Activated T-cell treated with anti-CD3 and anti-CD28 coated beads, Interleukin-2, amount 50 U/mL, for 72 hours (primary cell): ENCODE results near the gene BSCL2. TPM values are rescaled to one million over a fixed set of nuclear protein-coding genes. Genes with fewer than 3 reads are reported as not detected.
A peak's percentile ranks its signal among the peaks of the same experiment; 100 is the strongest.
"Not testable (repeated sequence)": the region's sequence is repeated elsewhere in the genome, so short reads cannot be mapped to it uniquely, and the experiment has no call there.

ENCODE experiments used
- ATAC-seq, 2 donors: fragments of 150-1000 bp; cut with Tn5 transposase; replicated peaks in 1 of 2; 2 replicates each; pipeline ENCODE4 v1.10.0; 2021; ENCODE audit warnings: moderate library complexity in 2 of 2, mild to moderate bottlenecking in 1 of 2
- DNase-seq, 2 donors: peaks; one replicate each; pipeline ENCODE4 v3.0.0; 2021 to 2022; ENCODE audit warnings: mixed read lengths in 1 of 2
- H3K27ac Mint-ChIP-seq: one replicate; pipeline ENCODE4 v1.8.0; 2022; ENCODE audit warnings: mild to moderate bottlenecking, moderate library complexity, mixed read lengths
- H3K27me3 Mint-ChIP-seq: one replicate; pipeline ENCODE4 v1.8.0; 2022; ENCODE audit warnings: low read depth, mixed read lengths
- H3K36me3 Mint-ChIP-seq, 2 donors: one replicate each; pipeline ENCODE4 v1.8.0; 2022; ENCODE audit warnings: mixed read lengths in 2 of 2, mild to moderate bottlenecking in 1 of 2; ENCODE audit not compliant: insufficient read depth in 2 of 2
- H3K4me1 Mint-ChIP-seq: one replicate; pipeline ENCODE4 v1.8.0; 2022; ENCODE audit warnings: low read depth, mixed read lengths
- H3K4me3 Mint-ChIP-seq, 2 donors: one replicate each; pipeline ENCODE4 v1.8.0; 2022; ENCODE audit warnings: mild to moderate bottlenecking in 2 of 2, mixed read lengths in 2 of 2, moderate library complexity in 2 of 2
- H3K9me3 Mint-ChIP-seq, 2 donors: one replicate each; pipeline ENCODE4 v1.8.0; 2022; ENCODE audit warnings: mixed read lengths in 2 of 2
- total RNA-seq, 2 donors: library from RNA; stranded (reverse); gene quantifications; one replicate each; pipeline ENCODE4 v1.2.3, GENCODE V29; 2022

Gene BSCL2
- total RNA-seq, 2 donors from 2014 or later = 38.4 to 40.7 TPM

DNA sequence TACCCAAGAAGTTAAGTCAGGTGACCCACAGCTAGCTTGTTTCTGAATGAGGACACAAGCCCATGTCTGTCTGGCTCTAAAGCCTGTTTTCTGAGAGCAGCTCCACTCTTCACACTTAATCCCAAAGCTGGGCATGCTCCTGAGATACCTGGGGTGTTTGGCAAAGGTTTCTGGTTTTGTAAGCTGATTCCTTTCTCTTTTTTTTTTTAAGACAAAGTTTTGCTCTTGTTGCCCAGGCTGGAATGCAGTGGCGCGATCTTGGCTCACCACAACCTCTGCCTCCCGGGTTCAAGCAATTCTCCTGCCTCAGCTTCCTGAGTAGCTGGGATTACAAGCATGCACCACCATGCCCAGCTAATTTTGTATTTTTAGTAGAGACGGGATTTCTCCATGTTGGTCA lies 13.6 kb downstream of the BSCL2 start:
- not testable (repeated sequence) for ATAC-seq

DNA sequence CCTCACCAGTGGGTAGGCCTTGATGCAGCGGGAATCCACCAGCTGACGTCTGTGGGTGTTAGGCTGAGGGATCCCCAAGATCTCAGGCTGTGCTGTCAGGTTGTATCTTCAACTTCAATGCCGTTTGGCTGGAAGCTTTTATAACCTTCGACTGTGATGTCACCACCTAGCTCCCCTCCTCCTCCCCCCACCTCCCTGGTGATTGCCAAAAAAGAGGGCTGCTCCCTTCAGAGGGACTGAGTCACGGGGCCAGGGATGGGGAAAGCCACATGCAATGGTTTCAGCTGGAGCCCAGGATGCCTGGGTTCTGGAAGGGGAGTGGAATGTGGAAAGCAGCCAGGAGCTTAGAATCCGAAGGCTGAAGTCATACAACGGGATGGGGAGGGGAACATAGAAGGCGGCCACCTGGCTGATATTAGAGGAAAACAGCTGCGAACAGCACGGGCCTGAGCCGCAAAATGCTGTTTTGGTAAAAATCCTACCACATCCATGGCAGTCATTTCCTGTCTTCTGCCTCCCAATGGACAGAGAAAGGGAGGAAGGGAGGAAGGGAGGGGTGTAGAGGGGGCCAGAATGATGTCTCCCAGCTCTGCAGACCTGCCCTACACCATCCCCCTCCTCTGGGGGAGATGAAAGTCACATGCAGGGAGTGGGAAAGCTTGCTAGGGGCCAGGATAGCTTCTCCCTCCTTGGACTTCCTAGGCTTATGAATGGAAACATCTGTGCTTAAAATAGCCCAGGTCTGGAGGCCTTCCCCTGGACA lies 17.6 kb downstream of the BSCL2 start, which contains the start of gene LRRN4CL:
LRRN4CL (minus strand) TSS at position 110 of the 763 bp plus-strand sequence. CDS start 1,022 bp downstream, outside the sequence.
- no peak within 1 kb of the TSS for H3K4me3 Mint-ChIP-seq
- H3K27ac Mint-ChIP-seq = no peak within 1 kb of the TSS
- no peaks in the 10 kb centered on the region for H3K27me3 Mint-ChIP-seq
- H3K9me3 Mint-ChIP-seq = no peaks in the 10 kb centered on the region
- no peak for ATAC-seq
- H3K36me3 Mint-ChIP-seq = peaks cover 0 to 2% of the 10 kb centered on the region in 2 donors
- DNase-seq = no peak
- H3K4me1 Mint-ChIP-seq = peaks cover 3% of the 10 kb centered on the region

More for the DNA sequence above, 13.6 kb downstream of the BSCL2 start:
- H3K4me1 Mint-ChIP-seq, H3K4me3 Mint-ChIP-seq, H3K36me3 Mint-ChIP-seq, H3K27ac Mint-ChIP-seq, H3K27me3 Mint-ChIP-seq, DNase-seq, H3K9me3 Mint-ChIP-seq: not testable (repeated sequence)

DNA sequence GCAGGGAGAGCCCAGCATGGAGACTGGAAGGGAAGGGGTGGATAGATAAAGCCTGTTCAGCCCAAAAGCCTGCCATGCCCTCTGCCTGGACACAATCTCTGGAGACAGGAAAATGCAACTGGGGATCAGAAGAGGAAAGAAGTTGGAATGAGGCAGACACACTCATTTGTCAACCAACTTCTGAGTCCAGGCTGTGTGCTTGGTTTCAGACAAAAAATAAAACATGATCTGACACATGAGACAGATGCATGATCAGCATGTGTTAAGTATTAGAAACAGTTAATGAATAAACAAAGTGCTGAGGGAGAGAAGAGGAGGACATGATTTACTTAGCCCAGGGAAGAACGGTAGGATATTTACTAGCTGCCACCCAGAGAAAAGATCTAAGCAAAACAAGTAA lies 18.7 kb downstream of the BSCL2 start:
- no peaks in the 10 kb centered on the region for H3K4me1 Mint-ChIP-seq
- no peak for ATAC-seq
- no peaks in the 10 kb centered on the region for H3K27me3 Mint-ChIP-seq
- no peak for DNase-seq
- no peaks in the 10 kb centered on the region for H3K36me3 Mint-ChIP-seq
- no peaks in the 10 kb centered on the region for H3K9me3 Mint-ChIP-seq
- H3K4me3 Mint-ChIP-seq = no peak overlapping the region
- H3K27ac Mint-ChIP-seq = no peak overlapping the region

DNA sequence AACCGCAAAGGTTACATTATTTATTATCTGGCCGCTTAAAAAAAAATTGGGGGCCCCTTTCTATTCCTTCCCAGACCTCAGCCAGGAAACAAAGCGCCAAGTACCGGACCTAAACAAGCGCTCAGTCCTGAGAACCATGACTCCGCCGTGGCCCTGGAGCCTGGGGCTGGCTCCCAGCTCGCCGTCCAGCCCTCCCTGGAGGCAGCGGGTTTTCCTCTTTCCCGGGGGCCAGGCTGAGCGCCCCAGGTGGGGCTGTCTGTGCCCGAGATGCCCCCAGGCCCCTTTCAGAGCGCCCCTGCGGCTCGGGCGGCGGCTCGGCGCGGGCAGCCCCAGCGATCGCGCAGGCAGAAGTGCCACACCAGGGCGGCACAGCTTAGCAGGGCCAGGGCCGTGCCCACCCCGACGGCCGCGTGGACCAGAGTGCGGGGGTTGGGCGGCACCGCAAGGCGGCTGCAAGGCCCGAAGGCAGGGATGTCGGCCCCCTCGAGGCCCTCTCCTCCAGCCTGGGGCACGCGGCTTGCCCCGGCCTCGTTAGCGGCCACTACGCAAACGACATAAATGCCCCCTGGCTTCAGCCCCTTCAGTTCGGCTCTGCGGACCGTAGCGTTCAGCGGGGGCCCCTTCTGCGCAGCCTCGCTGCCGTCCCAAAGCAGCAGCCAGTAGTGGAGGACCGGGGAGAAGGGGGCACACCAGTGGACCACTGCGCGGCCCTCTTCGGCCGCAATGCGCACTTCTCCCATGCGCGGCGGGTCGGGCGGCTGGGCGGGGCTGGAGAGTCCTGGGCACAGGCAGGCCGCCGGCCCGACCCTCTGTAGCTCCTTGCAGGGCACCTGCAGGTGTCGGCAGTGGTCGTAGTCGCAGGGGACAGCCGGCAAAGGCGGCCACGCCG lies 19.5 kb downstream of the BSCL2 start:
- Mint-ChIP-seq H3K4me1 (no peaks in the 10 kb centered on the region), H3K36me3 (no peaks in the 10 kb centered on the region), H3K27ac (no peak overlapping the region), H3K27me3 (no peaks in the 10 kb centered on the region), H3K9me3 (no peaks in the 10 kb centered on the region), H3K4me3 (no peak overlapping the region)
- ATAC-seq (no peak), DNase-seq (no peak)

DNA sequence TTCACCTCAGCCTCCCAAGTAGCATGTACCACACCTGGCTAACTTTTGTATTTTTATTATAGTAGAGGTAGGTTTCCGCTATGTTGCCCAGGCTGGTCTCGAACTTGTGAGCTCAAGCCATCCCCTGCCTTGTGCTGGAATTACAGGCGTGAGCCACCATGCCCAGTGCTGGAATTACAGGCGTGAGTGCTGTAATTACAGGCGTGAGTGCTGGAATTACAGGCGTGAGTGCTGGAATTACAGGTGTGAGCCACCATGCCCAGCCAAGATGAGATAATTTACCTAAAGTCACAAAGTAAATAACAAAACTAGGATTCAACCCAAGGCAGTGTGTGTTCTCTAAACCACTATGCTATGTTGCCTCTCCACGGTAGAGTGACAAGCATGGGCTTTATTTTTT lies 24.7 kb downstream of the BSCL2 start:
- Mint-ChIP-seq H3K4me3 (no peak overlapping the region), H3K27ac (no peak overlapping the region), H3K4me1 (peaks cover 29% of the 10 kb centered on the region), H3K36me3 (peaks cover 2 to 6% of the 10 kb centered on the region in 2 donors), H3K9me3 (no peaks in the 10 kb centered on the region), H3K27me3 (no peaks in the 10 kb centered on the region)
- no peak for DNase-seq
- no peak for ATAC-seq

DNA sequence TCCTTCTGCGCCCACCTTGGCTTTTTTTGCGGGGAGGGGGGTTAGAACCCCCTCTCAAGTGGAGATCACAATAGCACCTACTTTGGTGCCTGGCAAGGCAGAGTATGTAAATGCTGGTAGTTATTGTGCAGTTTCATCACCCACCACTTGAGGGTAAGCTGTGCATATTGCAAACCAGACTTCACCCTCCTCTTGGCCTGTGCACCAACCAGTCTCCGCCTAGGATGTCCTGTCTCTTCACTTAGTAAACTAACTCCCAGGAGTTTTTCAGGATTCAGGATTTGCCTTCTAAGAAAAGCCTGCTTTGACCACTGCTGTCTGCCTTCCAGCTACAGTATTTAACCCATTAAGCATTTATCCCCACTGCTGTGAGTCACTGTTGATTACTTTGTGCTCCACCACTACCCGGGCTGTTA lies 26.4 kb downstream of the BSCL2 start:
- H3K36me3 Mint-ChIP-seq = peaks cover 5 to 11% of the 10 kb centered on the region in 2 donors
- H3K27ac Mint-ChIP-seq = peak overlapping the region; percentile 84
- H3K27me3 Mint-ChIP-seq = no peaks in the 10 kb centered on the region
- H3K9me3 Mint-ChIP-seq = no peaks in the 10 kb centered on the region
- DNase-seq (peak; percentile 49 to 60), ATAC-seq (peak; percentile 77)
- peaks cover 44% of the 10 kb centered on the region for H3K4me1 Mint-ChIP-seq
- H3K4me3 Mint-ChIP-seq = peak overlapping the region; percentile 65 to 76

DNA sequence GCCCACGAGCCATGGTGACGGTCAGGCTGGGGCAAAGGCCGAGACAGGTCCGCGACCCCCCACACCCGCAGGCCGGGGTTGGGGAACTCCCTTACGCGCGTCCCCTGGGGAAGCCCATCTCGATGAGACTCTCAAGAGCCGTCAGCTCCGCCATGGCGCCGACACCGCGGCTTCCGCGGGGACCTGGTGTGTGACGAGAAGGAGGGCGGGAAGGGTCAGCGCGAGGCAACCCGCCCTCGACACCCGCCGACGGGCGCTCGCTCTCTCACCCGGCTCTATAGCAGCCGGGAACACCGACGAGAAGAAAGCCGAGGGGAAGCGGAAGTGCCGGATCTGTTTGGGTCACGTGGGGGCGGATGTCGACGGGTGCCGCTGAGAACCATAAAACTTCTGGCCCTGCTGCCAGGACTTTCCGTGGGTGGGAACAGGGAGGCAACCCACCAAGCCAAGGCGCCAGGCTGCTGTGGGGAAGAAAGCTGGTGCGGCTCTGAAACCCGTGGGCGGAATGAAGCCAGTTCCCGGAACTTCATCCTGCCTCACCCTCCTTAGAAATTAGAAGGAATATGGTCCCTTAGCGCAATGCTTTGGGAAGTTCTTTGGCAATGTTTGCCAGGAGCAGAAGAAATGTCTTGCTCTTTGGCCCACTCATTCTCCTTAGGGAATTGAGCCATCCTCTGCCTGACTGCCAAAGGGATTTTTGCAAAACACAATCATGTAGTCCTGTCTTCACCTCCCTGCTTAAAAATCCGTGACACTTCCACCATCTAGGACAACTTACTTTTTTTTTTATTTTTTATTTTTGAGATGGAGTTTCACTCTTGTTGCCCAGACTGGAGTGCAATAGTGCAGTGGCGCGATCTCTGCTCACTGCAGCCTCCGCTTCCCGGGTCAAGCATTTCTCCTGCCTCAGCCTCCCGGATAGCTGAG lies 28.2 kb downstream of the BSCL2 start, which contains the start of gene UBXN1:
UBXN1 (minus strand) TSS at position 304 of the 927 bp plus-strand sequence; CDS start at position 154, 150 bp downstream.
- Mint-ChIP-seq H3K36me3 (peaks cover 7 to 16% of the 10 kb centered on the region in 2 donors), H3K27ac (peak within 1 kb of the TSS; percentile 93), H3K4me1 (peaks cover 50% of the 10 kb centered on the region), H3K27me3 (no peaks in the 10 kb centered on the region), H3K4me3 (peak within 1 kb of the TSS; percentile 76 to 80), H3K9me3 (no peaks in the 10 kb centered on the region)
- peak; percentile 90 to 93 for ATAC-seq
- peak; percentile 86 to 89 for DNase-seq

DNA sequence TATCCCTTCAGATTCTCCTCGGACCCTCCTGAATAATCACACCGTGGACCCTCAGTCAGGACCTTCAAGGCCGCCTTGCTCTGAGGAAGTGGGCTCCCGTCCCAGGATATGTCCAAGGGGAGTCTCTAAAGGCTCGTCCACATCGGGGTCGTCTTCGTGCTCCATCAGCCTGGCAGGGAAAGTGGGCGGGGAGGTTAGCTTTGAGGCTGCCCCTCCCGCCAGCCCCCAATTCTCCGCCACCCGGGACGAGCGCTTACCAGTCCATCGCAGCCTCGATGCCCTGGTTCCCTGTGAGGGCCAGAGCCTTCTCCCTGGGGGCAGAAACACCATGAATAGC lies 28.8 kb downstream of the BSCL2 start:
- DNase-seq (no peak), ATAC-seq (peak in 1 of 2 donors; percentile 4)
- Mint-ChIP-seq H3K4me3 (peak overlapping the region; percentile 76 to 80), H3K27ac (peak overlapping the region; percentile 93), H3K27me3 (no peaks in the 10 kb centered on the region), H3K4me1 (peaks cover 54% of the 10 kb centered on the region), H3K9me3 (no peaks in the 10 kb centered on the region), H3K36me3 (peaks cover 7 to 18% of the 10 kb centered on the region in 2 donors)

DNA sequence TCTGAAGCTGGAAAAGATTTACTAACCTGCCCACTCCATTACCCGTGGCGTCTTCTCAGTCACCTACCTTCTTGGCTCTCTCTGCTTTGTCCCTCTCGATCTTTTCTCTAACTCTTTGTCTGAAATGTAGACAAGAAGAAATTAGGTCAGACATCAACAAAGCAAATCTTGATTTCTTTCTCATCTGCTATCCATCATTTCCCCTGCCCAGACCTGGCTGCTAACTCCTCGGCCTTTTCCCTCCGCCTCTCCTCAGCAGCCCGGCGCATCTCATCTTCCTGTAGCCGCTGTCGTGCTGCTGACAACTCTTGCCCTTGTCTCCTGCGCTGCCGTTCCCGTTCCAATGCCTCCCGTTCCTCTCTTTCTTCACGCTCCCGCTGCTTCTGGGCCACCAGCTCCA lies 29.5 kb downstream of the BSCL2 start:
- H3K27me3 Mint-ChIP-seq = no peaks in the 10 kb centered on the region
- H3K4me1 Mint-ChIP-seq = peaks cover 58% of the 10 kb centered on the region
- H3K36me3 Mint-ChIP-seq = peaks cover 7 to 18% of the 10 kb centered on the region in 2 donors
- H3K27ac Mint-ChIP-seq = peak overlapping the region; percentile 76
- peak overlapping the region; percentile 76 to 80 for H3K4me3 Mint-ChIP-seq
- no peak for ATAC-seq
- no peaks in the 10 kb centered on the region for H3K9me3 Mint-ChIP-seq
- no peak for DNase-seq

DNA sequence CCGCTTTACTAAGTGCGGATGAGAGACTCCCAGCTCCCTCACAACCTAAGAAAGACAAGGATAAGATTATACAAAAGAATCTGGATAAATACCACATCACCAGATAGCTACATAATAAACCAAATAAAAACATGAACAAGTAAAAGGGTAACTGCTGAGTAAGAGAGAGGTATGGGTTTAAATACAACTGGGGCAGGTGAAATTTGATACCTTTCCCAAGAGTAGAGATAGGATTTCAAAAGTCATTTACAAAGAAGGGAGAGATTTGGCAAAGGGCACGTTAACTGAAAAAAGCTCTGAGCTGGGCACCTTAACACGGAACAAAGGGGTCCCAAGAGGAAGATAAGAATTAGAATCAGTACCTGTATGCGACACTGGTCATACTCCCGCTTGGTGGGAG lies 30.1 kb downstream of the BSCL2 start:
- Mint-ChIP-seq H3K9me3 (no peaks in the 10 kb centered on the region), H3K27ac (peak overlapping the region; percentile 97), H3K4me1 (peaks cover 64% of the 10 kb centered on the region), H3K4me3 (peak overlapping the region; percentile 52 to 81), H3K36me3 (peaks cover 7 to 18% of the 10 kb centered on the region in 2 donors), H3K27me3 (no peaks in the 10 kb centered on the region)
- ATAC-seq = no peak
- DNase-seq = no peak

DNA sequence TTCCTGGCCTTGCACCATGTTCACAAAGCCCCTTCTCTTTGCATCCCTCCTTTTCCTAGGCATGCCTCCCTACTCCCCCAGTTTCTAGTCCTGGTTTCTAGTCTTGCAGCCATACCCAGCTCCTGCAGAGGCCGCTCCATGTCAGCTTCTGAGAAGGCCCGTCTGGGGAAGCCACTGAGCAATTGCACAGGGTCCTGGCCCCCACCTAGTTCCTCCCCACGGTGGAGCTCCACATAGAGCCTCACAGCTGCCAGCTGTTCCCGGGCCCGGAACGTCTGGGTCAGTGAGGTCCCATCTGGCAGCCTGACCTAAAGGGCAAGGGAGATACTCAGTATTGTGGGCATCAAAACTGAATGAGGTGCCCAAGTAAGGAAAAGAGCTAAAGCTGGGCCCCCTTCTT lies 30.5 kb downstream of the BSCL2 start:
- DNase-seq = no peak
- H3K4me1 Mint-ChIP-seq = peaks cover 66% of the 10 kb centered on the region
- H3K9me3 Mint-ChIP-seq = no peaks in the 10 kb centered on the region
- no peak for ATAC-seq
- H3K27ac Mint-ChIP-seq = peak overlapping the region; percentile 97
- H3K27me3 Mint-ChIP-seq = no peaks in the 10 kb centered on the region
- peaks cover 7 to 18% of the 10 kb centered on the region in 2 donors for H3K36me3 Mint-ChIP-seq
- peak overlapping the region; percentile 52 to 81 for H3K4me3 Mint-ChIP-seq

DNA sequence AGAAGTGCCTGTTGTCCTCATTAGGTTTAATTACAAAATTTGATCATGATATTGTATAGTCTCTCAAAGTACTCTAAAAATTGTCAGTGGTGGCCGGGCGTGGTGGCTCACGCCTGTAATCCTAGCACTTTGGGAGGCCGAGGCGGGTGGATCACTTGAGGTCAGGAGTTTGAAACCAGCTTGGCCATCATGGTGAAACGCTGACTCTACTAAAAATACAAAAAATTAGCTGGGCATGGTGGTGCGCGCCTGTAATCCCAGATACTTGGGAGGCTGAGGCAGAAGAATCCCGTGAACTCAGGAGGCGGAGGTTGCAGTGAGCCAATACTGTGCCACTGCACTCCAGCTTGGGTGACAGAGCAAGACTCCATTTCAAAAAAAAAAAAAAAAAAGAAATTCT lies 31.8 kb downstream of the BSCL2 start:
- H3K27ac Mint-ChIP-seq, H3K27me3 Mint-ChIP-seq, H3K4me3 Mint-ChIP-seq, H3K9me3 Mint-ChIP-seq, ATAC-seq, DNase-seq: not testable (repeated sequence)
- peaks cover 68% of the 10 kb centered on the region for H3K4me1 Mint-ChIP-seq
- H3K36me3 Mint-ChIP-seq = peaks cover 11 to 21% of the 10 kb centered on the region in 2 donors
